SK-N-MC (cell line): ENCODE results near the gene HSF2BP.

ENCODE experiments used
- DNase-seq: peaks from one replicate; pipeline ENCODE4 v3.0.0-alpha.2; 2011; ENCODE audit warnings: low read depth, low spot score
- H3K27ac ChIP-seq: fragments of 200-600 bp; sonication (generic); 2 replicates; pipeline ENCODE4 v1.5.1; 2016; ENCODE audit warnings: mixed run types
- H3K36me3 ChIP-seq: fragments of 200-600 bp; sonication (generic); 2 replicates; pipeline ENCODE4 v1.6.1; 2017; ENCODE audit warnings: antibody characterized with exemption, low read length, mixed read lengths; ENCODE audit not compliant: insufficient read depth
- H3K4me3 ChIP-seq: fragments of 200-600 bp; sonication (generic); 2 replicates; pipeline ENCODE4 v1.5.1; 2016
- H3K9ac ChIP-seq: fragments of 200-600 bp; sonication (generic); 2 replicates; pipeline ENCODE4 v1.8.0; 2017; ENCODE audit warnings: mixed run types, mixed read lengths; ENCODE audit not compliant: insufficient read length
- H3K9me3 ChIP-seq: fragments of 200-600 bp; sonication (generic); 2 replicates; pipeline ENCODE4 v1.6.1; 2017; ENCODE audit warnings: low read depth, mild to moderate bottlenecking, antibody characterized with exemption, low read length, moderate library complexity, mixed read lengths
- EZH2 ChIP-seq: fragments of 200-600 bp; sonication (generic); IDR thresholded peaks from one replicate; pipeline ENCODE4 v1.6.1; 2017; ENCODE audit warnings: antibody characterized with exemption
- FOXP2 ChIP-seq: optimal IDR thresholded peaks from 2 replicates; pipeline ENCODE3; 2011; ENCODE audit warnings: mild to moderate bottlenecking, moderate library complexity; ENCODE audit not compliant: insufficient read depth; ENCODE audit errors: extremely low read length, control extremely low read depth
- POLR2AphosphoS5 ChIP-seq: IDR thresholded peaks from 2 replicates; pipeline ENCODE4 v1.6.1; 2012; ENCODE audit warnings: mild to moderate bottlenecking, low read depth, low read length, borderline replicate concordance

Gene HSF2BP

GRCh38 chr21:43697758-43698643, 38.7 kb upstream of the HSF2BP start:
- H3K9me3 ChIP-seq = no peaks in the 10 kb centered on the region
- no peak for TF ChIP-seq EZH2
- TF ChIP-seq POLR2AphosphoS5 = no peak
- no peak for TF ChIP-seq FOXP2
- peaks cover 23% of the 10 kb centered on the region for H3K36me3 ChIP-seq
- no peak for DNase-seq
- 0 out of 2 replicates have a peak overlapping the region, but pooled peaks have one; percentile 25 for H3K27ac ChIP-seq
- H3K9ac ChIP-seq = no peak overlapping the region
- H3K4me3 ChIP-seq = no peak overlapping the region

- Histone ChIP-seq H3K4me3 (no peak overlapping the region), H3K9ac (no peak overlapping the region), H3K9me3 (no peaks in the 10 kb centered on the region), H3K27ac (no peak overlapping the region), H3K36me3 (peaks cover 32% of the 10 kb centered on the region)
- DNase-seq = no peak
- no peak for TF ChIP-seq FOXP2
- TF ChIP-seq POLR2AphosphoS5 = no peak
- no peak for TF ChIP-seq EZH2
Measured at GRCh38 chr21:43696214-43696613, 36.9 kb upstream of the HSF2BP start.

GRCh38 chr21:43694437-43695079, 35.3 kb upstream of the HSF2BP start:
- H3K36me3 ChIP-seq = peaks cover 48% of the 10 kb centered on the region
- no peak overlapping the region for H3K4me3 ChIP-seq
- H3K9ac ChIP-seq = no peak overlapping the region
- TF ChIP-seq EZH2 = no peak
- TF ChIP-seq FOXP2 = no peak
- TF ChIP-seq POLR2AphosphoS5 = no peak
- no peak for DNase-seq
- no peaks in the 10 kb centered on the region for H3K9me3 ChIP-seq
- H3K27ac ChIP-seq = no peak overlapping the region

GRCh38 chr21:43693981-43694380, 34.7 kb upstream of the HSF2BP start:
- H3K27ac ChIP-seq = no peak overlapping the region
- H3K9me3 ChIP-seq = no peaks in the 10 kb centered on the region
- no peak overlapping the region for H3K9ac ChIP-seq
- no peak for DNase-seq
- peaks cover 54% of the 10 kb centered on the region for H3K36me3 ChIP-seq
- H3K4me3 ChIP-seq = no peak overlapping the region
- TF ChIP-seq EZH2 = no peak
- no peak for TF ChIP-seq FOXP2
- TF ChIP-seq POLR2AphosphoS5 = no peak

GRCh38 chr21:43692949-43693348, 33.7 kb upstream of the HSF2BP start:
- no peak overlapping the region for H3K27ac ChIP-seq
- H3K36me3 ChIP-seq = peaks cover 63% of the 10 kb centered on the region
- H3K9me3 ChIP-seq = no peaks in the 10 kb centered on the region

GRCh38 chr21:43691801-43692200, 32.5 kb upstream of the HSF2BP start:
- DNase-seq = no peak
- TF ChIP-seq POLR2AphosphoS5 (no peak), EZH2 (no peak), FOXP2 (no peak)
- Histone ChIP-seq H3K27ac (no peak overlapping the region), H3K4me3 (no peak overlapping the region), H3K9ac (no peak overlapping the region), H3K36me3 (peaks cover 74% of the 10 kb centered on the region), H3K9me3 (no peaks in the 10 kb centered on the region)

More at GRCh38 chr21:43692949-43693348, 33.7 kb upstream of the HSF2BP start:
- H3K4me3 ChIP-seq = no peak overlapping the region
- no peak overlapping the region for H3K9ac ChIP-seq
- no peak for TF ChIP-seq FOXP2
- TF ChIP-seq EZH2 = no peak
- TF ChIP-seq POLR2AphosphoS5 = no peak
- DNase-seq = no peak

- Histone ChIP-seq H3K9ac (no peak overlapping the region), H3K36me3 (peaks cover 80% of the 10 kb centered on the region), H3K27ac (no peak overlapping the region), H3K9me3 (no peaks in the 10 kb centered on the region), H3K4me3 (no peak overlapping the region)
- TF ChIP-seq FOXP2 (no peak), POLR2AphosphoS5 (no peak), EZH2 (no peak)
- DNase-seq = no peak
Measured at GRCh38 chr21:43691086-43691795, 32.0 kb upstream of the HSF2BP start.

- DNase-seq = no peak
- no peaks in the 10 kb centered on the region for H3K9me3 ChIP-seq
- H3K9ac ChIP-seq = no peak overlapping the region
- H3K27ac ChIP-seq = no peak overlapping the region
- no peak for TF ChIP-seq POLR2AphosphoS5
- TF ChIP-seq FOXP2 = no peak
- no peak for TF ChIP-seq EZH2
- H3K36me3 ChIP-seq = peaks cover 81% of the 10 kb centered on the region
- no peak overlapping the region for H3K4me3 ChIP-seq
Measured at GRCh38 chr21:43690346-43690745, 31.1 kb upstream of the HSF2BP start.
